Neural cell (in vitro differentiated cells): ENCODE measurements around the gene HCFC1. TPM values are rescaled to one million over a fixed set of nuclear protein-coding genes. Genes with fewer than 3 reads are reported as not detected.

Experiments
- H2AFZ ChIP-seq: fragments of 200-600, 300-800 bp; sonication (generic), shearing (Covaris generic); 2 replicates; pipeline ENCODE4 v1.6.0; 2014; ENCODE audit warnings: low read depth, mild to moderate bottlenecking, antibody characterized with exemption, low read length, moderate library complexity
- H3F3A ChIP-seq: fragments of 200-600 bp; shearing (Covaris generic); 2 replicates; pipeline ENCODE4 v1.6.1; 2016; ENCODE audit warnings: mild to moderate bottlenecking, moderate library complexity, mixed read lengths, antibody characterized with exemption, low read length; ENCODE audit not compliant: insufficient read depth, poor library complexity, severe bottlenecking
- H3K27ac ChIP-seq: fragments of 200-600, 300-800 bp; sonication (generic), shearing (Covaris generic); 2 replicates; pipeline ENCODE4 v1.5.1; 2014; ENCODE audit warnings: mild to moderate bottlenecking, low read length, moderate library complexity
- H3K27me3 ChIP-seq: fragments of 300-800, 200-600 bp; sonication (generic), shearing (Covaris generic); 2 replicates; pipeline ENCODE4 v1.6.0; 2014; ENCODE audit warnings: mild to moderate bottlenecking, low read depth, low read length, moderate library complexity; ENCODE audit not compliant: insufficient read depth
- H3K36me3 ChIP-seq: fragments of 300-800, 200-600 bp; sonication (generic), shearing (Covaris generic); 2 replicates; pipeline ENCODE4 v1.5.1; 2014; ENCODE audit warnings: mild to moderate bottlenecking, antibody characterized with exemption, low read length, moderate library complexity; ENCODE audit not compliant: insufficient read depth
- H3K4me2 ChIP-seq: fragments of 300-800, 200-600 bp; sonication (generic), shearing (Covaris generic); 2 replicates; pipeline ENCODE4 v1.6.0; 2014; ENCODE audit warnings: mild to moderate bottlenecking, low read length
- H3K4me3 ChIP-seq: fragments of 300-800, 200-600 bp; sonication (generic), shearing (Covaris generic); 2 replicates; pipeline ENCODE4 v1.5.1; 2014; ENCODE audit warnings: mild to moderate bottlenecking, low read length, moderate library complexity
- H3K79me2 ChIP-seq: fragments of 200-600 bp; shearing (Covaris generic); replicated peaks from 2 replicates; pipeline ENCODE4 v1.6.0; 2014; ENCODE audit warnings: mild to moderate bottlenecking, low read length, moderate library complexity; ENCODE audit not compliant: insufficient read depth
- H3K9ac ChIP-seq: fragments of 300-800, 200-600 bp; sonication (generic), shearing (Covaris generic); 2 replicates; pipeline ENCODE4 v1.6.1; 2016; ENCODE audit warnings: mild to moderate bottlenecking, low read length, mixed read lengths
- H3K9me2 ChIP-seq: fragments of 200-600 bp; shearing (Covaris generic); 2 replicates; pipeline ENCODE4 v1.6.1; 2016; ENCODE audit warnings: mild to moderate bottlenecking, low read length, mixed read lengths; ENCODE audit not compliant: insufficient read depth
- H3K9me3 ChIP-seq: fragments of 200-600, 300-800 bp; sonication (generic), shearing (Covaris generic); 2 replicates; pipeline ENCODE4 v1.6.1; 2016; ENCODE audit warnings: mild to moderate bottlenecking, mixed run types, low read length, moderate library complexity, mixed read lengths
- H4K20me1 ChIP-seq: fragments of 200-600 bp; shearing (Covaris generic); 2 replicates; pipeline ENCODE4 v1.6.1; 2016; ENCODE audit warnings: mild to moderate bottlenecking, mixed run types; ENCODE audit not compliant: insufficient read depth
- CTCF ChIP-seq: fragments of 450-650 bp; IDR thresholded peaks from 2 replicates; pipeline ENCODE4 v1.5.1; 2014; ENCODE audit warnings: antibody characterized with exemption, mild to moderate bottlenecking, moderate library complexity; ENCODE audit not compliant: poor library complexity, severe bottlenecking
- EP300 ChIP-seq: fragments of 450-650 bp; conservative IDR thresholded peaks from 2 replicates; pipeline ENCODE4 v1.6.1; 2014; ENCODE audit warnings: antibody characterized with exemption, mild to moderate bottlenecking, moderate library complexity; ENCODE audit not compliant: poor library complexity, severe bottlenecking
- EZH2 ChIP-seq: fragments of 200-600, 300-800 bp; shearing (Covaris generic), sonication (generic); IDR thresholded peaks from 2 replicates; pipeline ENCODE4 v1.6.1; 2014; ENCODE audit warnings: antibody characterized with exemption, low read length, borderline replicate concordance, mild to moderate bottlenecking; ENCODE audit not compliant: insufficient read depth, poor library complexity, severe bottlenecking
- MXI1 ChIP-seq: fragments of 450-650 bp; conservative IDR thresholded peaks from 2 replicates; pipeline ENCODE4 v1.6.1; 2014; ENCODE audit warnings: antibody characterized with exemption, mild to moderate bottlenecking; ENCODE audit not compliant: poor library complexity, severe bottlenecking
- POLR2AphosphoS5 ChIP-seq: IDR thresholded peaks from 2 replicates; pipeline ENCODE4 v1.6.1; 2012
- RAD21 ChIP-seq: fragments of 450-650 bp; conservative IDR thresholded peaks from 2 replicates; pipeline ENCODE4 v1.6.1; 2014; ENCODE audit warnings: antibody characterized with exemption, mild to moderate bottlenecking, moderate library complexity
- REST ChIP-seq: IDR thresholded peaks from 2 replicates; pipeline ENCODE4 v1.6.1; 2012; ENCODE audit warnings: borderline replicate concordance
- SMC3 ChIP-seq: fragments of 450-650 bp; conservative IDR thresholded peaks from 2 replicates; pipeline ENCODE4 v1.6.1; 2014; ENCODE audit warnings: antibody characterized with exemption, mild to moderate bottlenecking, moderate library complexity; ENCODE audit not compliant: poor library complexity
- TAF1 ChIP-seq: IDR thresholded peaks from 2 replicates; pipeline ENCODE4 v1.6.1; 2012; ENCODE audit warnings: low read depth
- polyA plus RNA-seq: library from polyadenylated mRNA; depleted of rRNA; stranded (reverse); fragments of >200 nt; gene quantifications from 2 replicates; pipeline ENCODE4 v1.2.3, GENCODE V29; 2014

HCFC1 gene
- polyA plus RNA-seq, 1 donor from 2014 or later: 7.3 TPM

- H3K4me2 ChIP-seq: no peak overlapping the region
- TF ChIP-seq EZH2 (no peak), REST (no peak), CTCF (no peak), MXI1 (no peak), RAD21 (no peak), TAF1 (no peak), SMC3 (no peak), POLR2AphosphoS5 (no peak)
Observed at GRCh38 chrX:153954558-153955227, 16.9 kb downstream of the HCFC1 start.

GRCh38 chrX:153953892-153954557, 17.6 kb downstream of the HCFC1 start:
- Histone ChIP-seq H3K79me2 (no peaks in the 10 kb centered on the region), H3K4me3 (no peak overlapping the region), H2AFZ (no peak overlapping the region), H3K27ac (no peak overlapping the region), H3F3A (no peaks in the 10 kb centered on the region), H3K9ac (peak overlapping the region; percentile 31), H3K9me3 (no peaks in the 10 kb centered on the region), H3K36me3 (no peaks in the 10 kb centered on the region), H3K9me2 (no peaks in the 10 kb centered on the region), H3K4me2 (no peak overlapping the region), H3K27me3 (no peaks in the 10 kb centered on the region), H4K20me1 (no peaks in the 10 kb centered on the region)
- TF ChIP-seq EZH2: no peak
- no peak for TF ChIP-seq MXI1
- no peak for TF ChIP-seq SMC3
- no peak for TF ChIP-seq TAF1
- no peak for TF ChIP-seq REST
- no peak for TF ChIP-seq EP300
- no peak for TF ChIP-seq POLR2AphosphoS5
- TF ChIP-seq RAD21: no peak
- no peak for TF ChIP-seq CTCF

More at GRCh38 chrX:153954558-153955227, 16.9 kb downstream of the HCFC1 start:
- Histone ChIP-seq H2AFZ (no peak overlapping the region), H3K27ac (no peak overlapping the region), H3K9me2 (no peaks in the 10 kb centered on the region), H3F3A (no peaks in the 10 kb centered on the region), H3K9ac (no peak overlapping the region), H4K20me1 (no peaks in the 10 kb centered on the region), H3K36me3 (no peaks in the 10 kb centered on the region), H3K79me2 (no peaks in the 10 kb centered on the region), H3K27me3 (no peaks in the 10 kb centered on the region), H3K4me3 (no peak overlapping the region), H3K9me3 (no peaks in the 10 kb centered on the region)
